SU-DHL-6 (cell line): Measurements from ENCODE around the gene KLHL18.

Experiments used
- H2AFZ ChIP-seq: fragments of 200-600 bp; sonication (generic); 2 replicates; pipeline ENCODE4 v1.6.1; 2014; ENCODE audit warnings: low read depth, mild to moderate bottlenecking, moderate library complexity, mixed read lengths, antibody characterized with exemption, low read length; ENCODE audit not compliant: severe bottlenecking
- H3F3A ChIP-seq: fragments of 200-600 bp; shearing (Covaris generic); 2 replicates; pipeline ENCODE4 v1.6.0; 2016; ENCODE audit warnings: antibody characterized with exemption, mild to moderate bottlenecking; ENCODE audit not compliant: insufficient read depth
- H3K27ac ChIP-seq: fragments of 200-600 bp; sonication (generic); 2 replicates; pipeline ENCODE4 v1.5.1; 2016; ENCODE audit warnings: low read depth, mild to moderate bottlenecking, low read length, moderate library complexity, mixed read lengths
- H3K27me3 ChIP-seq: fragments of 200-600 bp; sonication (generic), shearing (Covaris generic); 2 replicates; pipeline ENCODE4 v1.6.0; 2014; ENCODE audit warnings: mild to moderate bottlenecking, low read length
- H3K36me3 ChIP-seq: fragments of 200-600 bp; sonication (generic); 2 replicates; pipeline ENCODE4 v1.6.1; 2014; ENCODE audit warnings: mild to moderate bottlenecking, low read length, mixed read lengths
- H3K4me2 ChIP-seq: fragments of 300-600, 200-600 bp; shearing (Covaris generic), sonication (generic); 2 replicates; pipeline ENCODE4 v1.6.0; 2014; ENCODE audit warnings: low read length, low read depth, mild to moderate bottlenecking; ENCODE audit not compliant: poor library complexity, severe bottlenecking
- H3K4me3 ChIP-seq: fragments of 200-600 bp; sonication (generic); 2 replicates; pipeline ENCODE4 v1.5.1; 2014; ENCODE audit warnings: antibody characterized with exemption, low read length, mild to moderate bottlenecking, mixed read lengths; ENCODE audit not compliant: insufficient read depth, poor library complexity, severe bottlenecking
- H3K79me2 ChIP-seq: fragments of 200-600 bp; sonication (generic); 2 replicates; pipeline ENCODE4 v1.6.1; 2014; ENCODE audit warnings: mild to moderate bottlenecking, low read length, moderate library complexity; ENCODE audit not compliant: insufficient read depth
- H3K9ac ChIP-seq: fragments of 200-600 bp; sonication (generic); 2 replicates; pipeline ENCODE4 v1.7.0; 2014; ENCODE audit warnings: mild to moderate bottlenecking, low read length
- H3K9me2 ChIP-seq: fragments of 200-600 bp; sonication (generic); replicated peaks from 2 replicates; pipeline ENCODE4 v1.6.1; 2014; ENCODE audit warnings: low read length; ENCODE audit not compliant: insufficient read depth
- H3K9me3 ChIP-seq: fragments of 200-600 bp; sonication (generic); 2 replicates; pipeline ENCODE4 v1.6.1; 2014; ENCODE audit warnings: low read length, mixed read lengths; ENCODE audit not compliant: insufficient read depth
- H4K20me1 ChIP-seq: fragments of 200-600 bp; sonication (generic); 2 replicates; pipeline ENCODE4 v1.6.1; 2014; ENCODE audit warnings: low read depth, mild to moderate bottlenecking, antibody characterized with exemption, low read length, moderate library complexity, mixed read lengths
- EZH2phosphoT487 ChIP-seq: fragments of 200-600 bp; sonication (generic), shearing (Covaris generic); conservative IDR thresholded peaks from 2 replicates; pipeline ENCODE4 v1.6.1; 2018; ENCODE audit warnings: mild to moderate bottlenecking, antibody characterized with exemption, low read length, moderate library complexity, mixed read lengths
- TF ChIP-seq, protein P1 (sequence below): fragments of 200-600 bp; sonication (generic); IDR thresholded peaks from one replicate; pipeline ENCODE4 v1.5.1; 2017; ENCODE audit warnings: antibody characterized with exemption, mild to moderate bottlenecking, low read length, moderate library complexity; ENCODE audit not compliant: insufficient read depth, poor library complexity, severe bottlenecking

The KLHL18 gene

DNA sequence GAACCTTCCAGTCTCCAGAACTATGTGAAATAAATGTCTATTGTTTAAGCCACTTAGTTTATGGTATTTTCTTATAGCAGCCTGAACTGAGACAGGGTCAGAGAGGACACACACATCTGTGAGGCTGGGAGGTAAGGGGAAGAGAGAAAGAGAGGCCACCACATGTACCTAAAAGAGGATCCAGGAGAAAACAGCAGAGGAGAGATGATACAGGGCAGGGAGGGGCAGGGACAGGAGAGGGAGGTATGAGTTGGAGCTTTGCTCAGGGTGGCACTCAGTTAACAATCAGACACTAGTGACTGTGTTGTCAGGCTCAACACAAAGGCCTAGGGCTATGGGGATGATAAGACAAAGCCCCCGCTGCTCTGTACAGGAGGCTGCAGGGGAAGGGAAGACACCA, 17.7 kb upstream of the KLHL18 start:
- no peaks in the 10 kb centered on the region for H3K9me3 ChIP-seq
- H3K9ac ChIP-seq = no peak overlapping the region
- H3K79me2 ChIP-seq = no peaks in the 10 kb centered on the region
- H2AFZ ChIP-seq = no peak overlapping the region
- no peaks in the 10 kb centered on the region for H4K20me1 ChIP-seq
- H3K27me3 ChIP-seq = no peaks in the 10 kb centered on the region
- TF ChIP-seq, protein P1, sequence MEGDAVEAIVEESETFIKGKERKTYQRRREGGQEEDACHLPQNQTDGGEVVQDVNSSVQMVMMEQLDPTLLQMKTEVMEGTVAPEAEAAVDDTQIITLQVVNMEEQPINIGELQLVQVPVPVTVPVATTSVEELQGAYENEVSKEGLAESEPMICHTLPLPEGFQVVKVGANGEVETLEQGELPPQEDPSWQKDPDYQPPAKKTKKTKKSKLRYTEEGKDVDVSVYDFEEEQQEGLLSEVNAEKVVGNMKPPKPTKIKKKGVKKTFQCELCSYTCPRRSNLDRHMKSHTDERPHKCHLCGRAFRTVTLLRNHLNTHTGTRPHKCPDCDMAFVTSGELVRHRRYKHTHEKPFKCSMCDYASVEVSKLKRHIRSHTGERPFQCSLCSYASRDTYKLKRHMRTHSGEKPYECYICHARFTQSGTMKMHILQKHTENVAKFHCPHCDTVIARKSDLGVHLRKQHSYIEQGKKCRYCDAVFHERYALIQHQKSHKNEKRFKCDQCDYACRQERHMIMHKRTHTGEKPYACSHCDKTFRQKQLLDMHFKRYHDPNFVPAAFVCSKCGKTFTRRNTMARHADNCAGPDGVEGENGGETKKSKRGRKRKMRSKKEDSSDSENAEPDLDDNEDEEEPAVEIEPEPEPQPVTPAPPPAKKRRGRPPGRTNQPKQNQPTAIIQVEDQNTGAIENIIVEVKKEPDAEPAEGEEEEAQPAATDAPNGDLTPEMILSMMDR = no peak
- TF ChIP-seq EZH2phosphoT487 = no peak
- H3F3A ChIP-seq = no peaks in the 10 kb centered on the region
- no peak overlapping the region for H3K4me2 ChIP-seq
- no peaks in the 10 kb centered on the region for H3K36me3 ChIP-seq
- H3K4me3 ChIP-seq = no peak overlapping the region
- no peaks in the 10 kb centered on the region for H3K9me2 ChIP-seq
- no peak overlapping the region for H3K27ac ChIP-seq

DNA sequence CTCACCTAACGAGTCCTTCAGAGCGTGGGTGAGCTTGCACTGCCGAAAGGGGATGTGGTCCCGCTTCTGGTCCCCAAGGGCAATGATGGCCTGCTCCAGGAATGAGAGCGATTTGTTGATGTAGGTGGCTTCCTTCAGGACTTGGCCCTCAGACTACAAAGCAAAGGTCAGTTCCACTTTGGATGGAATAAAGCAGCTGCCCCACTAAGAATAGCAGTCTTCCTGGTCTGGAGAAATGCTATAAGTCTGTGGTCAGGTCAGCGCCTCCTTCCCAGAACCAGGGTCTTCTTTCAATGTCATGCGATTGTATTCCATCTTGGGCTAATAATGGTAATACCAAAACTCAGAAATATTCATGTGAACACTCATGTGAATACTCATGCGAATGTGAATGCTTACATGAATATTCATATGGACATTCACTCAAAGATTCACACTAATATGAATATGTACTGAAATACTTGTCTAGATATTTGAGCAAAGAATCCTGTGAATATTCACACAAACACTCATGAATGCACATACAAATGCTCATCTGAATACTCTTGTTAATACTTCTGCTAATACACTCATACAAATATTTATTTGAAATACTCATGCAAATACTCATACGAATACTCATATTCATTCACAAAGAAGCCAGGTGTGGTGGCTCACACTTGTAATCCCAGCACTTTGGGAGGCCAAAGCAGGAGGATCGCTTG, 16.9 kb upstream of the KLHL18 start:
- Histone ChIP-seq H3K27ac (no peak overlapping the region), H3K36me3 (no peaks in the 10 kb centered on the region), H3K9me2 (no peaks in the 10 kb centered on the region), H3F3A (no peaks in the 10 kb centered on the region), H3K27me3 (no peaks in the 10 kb centered on the region), H3K9ac (no peak overlapping the region), H3K79me2 (no peaks in the 10 kb centered on the region), H2AFZ (no peak overlapping the region), H3K9me3 (no peaks in the 10 kb centered on the region), H4K20me1 (no peaks in the 10 kb centered on the region), H3K4me2 (no peak overlapping the region), H3K4me3 (no peak overlapping the region)
- TF ChIP-seq, protein P1 = no peak
- no peak for TF ChIP-seq EZH2phosphoT487

DNA sequence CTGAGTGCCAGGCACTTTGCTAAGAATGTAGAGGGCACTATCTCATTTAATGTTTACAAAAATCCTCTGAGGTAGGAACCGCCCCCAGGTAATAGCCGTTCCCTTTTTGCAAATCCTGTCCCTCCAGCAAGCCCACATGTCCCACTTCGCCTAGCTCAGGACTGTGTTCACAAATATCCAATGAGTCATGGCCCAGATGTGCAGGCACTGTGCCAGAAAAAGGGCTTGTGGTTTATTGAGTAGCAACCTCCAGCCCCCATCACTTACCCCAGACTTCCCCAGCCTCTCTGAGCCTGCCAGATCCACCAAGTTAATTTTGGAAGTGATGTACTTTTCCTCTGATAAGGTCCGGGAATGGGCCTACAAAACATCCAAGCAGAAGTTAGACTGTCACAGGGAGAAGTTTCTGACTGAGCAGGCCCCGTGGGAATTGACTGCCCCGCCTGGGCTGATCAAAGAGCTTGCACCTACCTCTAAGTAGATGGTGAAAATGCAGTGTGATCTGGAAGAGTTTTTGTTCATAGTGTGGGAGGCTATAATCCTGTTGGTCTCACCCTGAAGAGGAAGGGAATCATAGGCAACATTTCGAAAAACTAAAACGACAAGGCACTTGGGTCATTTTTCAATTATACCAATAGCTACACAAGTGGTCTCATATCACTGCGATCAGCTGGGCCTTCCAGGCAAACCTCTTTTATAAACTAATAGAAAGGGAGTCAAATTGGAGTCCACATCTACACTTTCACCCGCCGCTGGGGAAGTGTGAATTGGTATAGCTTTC, 15.8 kb upstream of the KLHL18 start:
- Histone ChIP-seq H3K27me3 (no peaks in the 10 kb centered on the region), H3K9me2 (no peaks in the 10 kb centered on the region), H3K4me2 (no peak overlapping the region), H3K9me3 (no peaks in the 10 kb centered on the region), H3K9ac (no peak overlapping the region), H3K36me3 (no peaks in the 10 kb centered on the region), H3K4me3 (no peak overlapping the region), H3K79me2 (no peaks in the 10 kb centered on the region), H3F3A (no peaks in the 10 kb centered on the region), H3K27ac (no peak overlapping the region), H2AFZ (no peak overlapping the region), H4K20me1 (no peaks in the 10 kb centered on the region)
- no peak for TF ChIP-seq EZH2phosphoT487
- TF ChIP-seq, protein P1 = no peak
